GM21723 (cell line): ENCODE data around the gene WDR88.
"Not testable (repeated sequence)": the region's sequence is repeated elsewhere in the genome, so short reads cannot be mapped to it uniquely, and the experiment has no call there.

Experiments
- ATAC-seq: cut with Tn5 transposase; IDR thresholded peaks from one replicate; pipeline ENCODE4 v1.9.1; 2021; ENCODE audit warnings: mild to moderate bottlenecking, moderate library complexity; ENCODE audit not compliant: unreplicated experiment

Gene WDR88

DNA sequence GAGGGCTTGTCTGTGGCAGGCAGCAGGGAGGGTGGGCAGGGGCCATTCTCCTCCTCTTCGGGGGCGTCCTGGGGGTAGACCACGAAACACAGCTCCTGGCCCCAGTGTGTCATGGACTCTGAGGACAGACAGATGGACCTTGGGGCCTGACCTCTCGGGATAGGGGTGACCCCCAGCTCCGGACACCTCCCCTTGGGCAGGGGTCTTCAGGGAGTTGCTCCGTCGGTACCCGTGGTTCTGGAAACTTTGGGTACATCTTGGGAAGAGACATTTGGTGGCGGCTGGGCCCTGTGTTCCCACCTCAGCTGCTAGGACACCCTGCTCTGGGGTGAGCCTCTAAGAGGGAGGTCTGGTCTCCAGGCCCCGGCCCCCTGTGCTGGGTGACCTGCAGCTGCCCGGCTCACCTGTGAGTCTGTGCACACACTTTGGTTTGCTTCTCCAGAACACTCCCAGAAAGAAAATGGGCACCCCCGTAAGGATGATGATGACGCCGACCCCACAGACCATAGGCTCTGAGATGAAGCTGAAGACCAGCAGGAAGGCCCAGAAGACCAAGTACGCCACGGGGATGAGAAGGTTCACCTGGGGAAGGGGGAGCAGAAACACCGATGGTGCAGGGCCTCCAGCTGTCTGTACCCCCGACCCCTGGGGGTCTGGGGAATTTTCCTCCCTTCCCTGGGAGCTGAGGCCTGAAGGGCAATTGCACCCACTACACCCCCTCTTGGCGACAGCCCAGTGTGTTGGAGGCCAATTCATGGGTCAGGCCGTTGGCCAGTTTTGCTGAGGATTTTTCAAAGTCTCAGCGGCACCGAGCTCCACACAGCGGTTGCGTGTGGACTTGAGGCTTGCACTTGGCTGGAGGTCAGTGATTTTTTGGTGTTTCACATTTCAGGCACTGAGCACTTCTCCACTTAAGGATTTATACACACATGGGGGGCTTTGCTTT is 77.3 kb downstream of the WDR88 start:
- no peak for ATAC-seq

- ATAC-seq, result not testable (repeated sequence)
Measured at GRCh38 chr19:33209850-33210230, 77.9 kb downstream of the WDR88 start.

GRCh38 chr19:33210266-33210940 is 78.5 kb downstream of the WDR88 start:
- no peak for ATAC-seq

DNA sequence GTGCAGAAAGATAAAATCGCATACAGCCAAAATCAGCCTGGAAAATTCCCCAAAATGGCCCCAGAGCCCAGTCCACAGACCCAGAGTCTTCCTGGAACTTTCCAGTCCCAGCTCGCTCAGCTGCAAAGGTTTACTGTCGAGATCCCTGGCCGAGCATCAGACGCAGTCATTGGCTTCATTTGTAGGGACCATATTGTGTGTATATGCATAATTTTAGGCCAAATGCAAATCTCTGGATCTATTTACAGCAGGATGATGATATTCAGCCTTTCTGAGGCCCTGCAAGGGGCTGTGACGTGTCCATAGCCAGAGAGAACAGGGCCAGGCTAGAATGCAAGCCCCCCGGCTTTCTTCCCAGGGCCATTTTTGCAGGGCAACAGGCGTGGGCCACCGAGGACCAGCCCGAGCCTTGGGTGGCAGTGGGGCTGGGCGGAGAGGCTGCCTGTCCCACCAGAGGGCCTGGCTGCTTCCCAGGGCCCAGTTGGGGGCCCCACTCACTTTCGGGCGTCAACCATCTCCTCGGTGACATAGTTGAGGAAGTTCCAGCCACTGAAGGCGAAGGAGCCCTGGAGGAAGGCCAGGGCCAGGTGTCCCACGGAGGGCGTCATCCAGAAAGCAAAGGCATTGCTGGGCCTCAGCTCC is 80.0 kb downstream of the WDR88 start:
- no peak for ATAC-seq

DNA sequence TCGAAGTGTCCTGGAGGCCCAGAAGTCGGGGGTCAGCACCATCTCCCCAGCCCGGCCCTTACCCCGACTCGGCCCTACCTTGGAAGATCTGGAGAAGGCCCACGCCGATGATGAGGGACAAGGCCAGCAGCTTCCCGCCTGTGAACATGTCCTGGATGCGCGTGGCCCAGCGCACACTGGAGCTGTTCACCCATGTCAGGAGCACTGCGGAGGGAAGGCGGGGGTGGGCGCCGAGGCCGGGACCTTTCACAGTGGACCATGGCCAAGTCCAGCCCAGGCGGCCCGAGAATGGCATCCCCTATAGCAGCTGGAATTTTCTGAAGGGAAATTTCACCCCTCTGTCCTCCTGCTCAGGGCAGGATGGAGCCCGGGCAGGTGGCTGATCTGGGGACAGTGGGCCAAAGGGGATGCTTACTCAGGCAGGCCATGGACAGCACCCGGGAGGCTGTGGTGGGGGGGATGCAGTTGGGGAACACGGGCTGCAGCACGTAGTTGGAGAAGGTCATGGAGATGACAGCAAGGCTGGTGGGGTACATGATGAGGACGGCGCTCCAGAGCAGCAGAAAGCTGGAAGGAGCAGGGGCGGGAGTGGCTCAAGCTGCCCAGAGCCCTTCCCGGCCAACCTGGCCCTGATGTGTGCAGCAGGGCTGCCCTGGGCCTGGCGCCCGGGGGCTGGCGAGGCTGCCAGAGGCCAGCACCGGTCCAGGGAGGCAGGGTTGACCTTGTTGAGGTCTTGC is 80.7 kb downstream of the WDR88 start:
- no peak for ATAC-seq

GRCh38 chr19:33214596-33214995 is 82.7 kb downstream of the WDR88 start:
- no peak for ATAC-seq

DNA sequence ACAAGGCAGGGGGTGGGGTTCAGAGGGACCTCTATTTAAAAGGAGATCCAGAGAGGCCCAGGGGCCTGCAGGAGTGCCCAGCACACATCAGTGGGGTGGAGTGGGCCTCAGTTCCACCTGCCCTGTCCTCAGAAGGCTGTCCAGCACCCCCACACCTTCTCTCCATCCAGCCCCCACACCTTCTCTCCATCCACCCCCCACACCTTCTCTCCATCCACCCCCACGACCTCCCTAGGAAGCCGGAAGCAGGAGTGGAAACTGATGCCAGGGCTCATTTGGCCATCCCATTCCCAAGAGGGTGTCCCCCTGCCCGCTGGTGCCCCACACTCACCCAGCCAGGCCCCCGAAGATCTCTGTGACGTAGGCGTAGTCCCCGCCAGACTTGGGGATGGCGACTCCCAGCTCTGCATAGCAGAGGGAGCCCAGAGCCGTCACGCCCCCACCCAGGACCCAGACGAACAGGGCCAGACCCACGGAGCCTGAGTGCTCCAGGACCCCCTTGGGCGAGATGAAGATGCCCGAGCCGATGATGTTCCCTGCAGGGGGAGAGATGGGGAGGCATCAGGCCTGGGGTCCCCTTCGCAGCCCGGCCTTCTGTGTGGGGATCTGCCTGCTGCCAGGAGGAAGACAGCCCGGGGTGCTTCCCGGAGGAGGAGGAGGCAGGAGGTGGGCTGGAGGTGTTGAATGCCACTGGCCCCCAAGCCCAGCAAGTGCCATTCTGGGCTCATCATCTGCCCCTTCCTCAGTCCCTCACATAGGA is 83.7 kb downstream of the WDR88 start:
- no peak for ATAC-seq

DNA sequence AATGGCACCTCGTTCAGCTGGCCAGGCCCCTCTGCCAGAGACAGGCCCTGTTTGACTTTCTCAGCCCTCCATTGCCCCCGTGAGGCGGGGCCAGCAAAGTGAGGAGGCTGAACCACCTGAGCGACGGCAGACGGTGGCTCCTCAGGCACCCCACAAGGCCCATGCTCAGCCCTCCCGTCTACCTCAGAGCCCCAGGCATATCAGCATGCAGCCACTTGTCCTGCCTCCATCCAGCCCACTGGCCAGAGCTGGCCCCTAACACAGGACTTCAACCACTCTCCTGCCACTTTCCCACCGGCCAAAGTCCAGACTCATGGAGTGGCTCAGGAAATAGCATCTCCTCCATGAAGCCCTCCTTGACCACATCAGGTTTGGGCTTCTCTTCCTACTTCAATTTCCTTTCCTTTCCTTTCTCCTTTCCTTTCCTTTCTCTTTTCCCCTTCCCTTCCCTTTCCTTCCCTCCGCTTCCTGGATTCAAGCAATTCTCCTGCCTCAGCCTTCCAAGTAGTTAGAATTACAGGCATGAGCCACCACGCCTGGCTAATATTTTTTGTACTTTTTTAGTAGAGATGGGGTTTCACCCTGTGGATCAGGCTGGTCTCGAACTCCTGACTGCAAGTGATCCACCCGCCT is 84.4 kb downstream of the WDR88 start:
- no peak for ATAC-seq

- no peak for ATAC-seq
Measured at GRCh38 chr19:33217881-33218280, 86.0 kb downstream of the WDR88 start.

GRCh38 chr19:33219261-33219815 is 87.4 kb downstream of the WDR88 start:
- no peak for ATAC-seq

- ATAC-seq, result no peak
Measured at GRCh38 chr19:33220115-33220514, 88.2 kb downstream of the WDR88 start.

GRCh38 chr19:33220735-33221134 is 88.8 kb downstream of the WDR88 start:
- no peak for ATAC-seq

GRCh38 chr19:33221638-33222037 is 89.7 kb downstream of the WDR88 start:
- ATAC-seq, result no peak

DNA sequence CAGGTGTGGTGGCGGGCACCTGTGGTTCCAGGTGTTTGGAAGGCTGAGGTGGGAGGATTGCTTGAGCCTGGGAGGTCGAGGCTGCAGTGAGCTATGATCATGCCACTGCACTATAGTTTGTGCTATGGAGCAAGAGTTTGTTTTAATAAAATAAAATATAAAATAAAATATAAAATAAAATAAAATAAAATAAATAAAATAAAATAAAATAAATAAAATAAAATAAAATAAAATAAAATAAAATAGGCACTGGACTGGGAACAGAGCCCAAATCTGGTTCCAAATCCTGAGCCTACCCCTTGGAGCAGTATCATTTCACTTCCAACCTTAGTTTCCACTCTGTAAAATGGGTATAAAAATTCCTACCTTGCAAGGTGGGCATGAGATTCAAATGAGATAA is 90.3 kb downstream of the WDR88 start:
- ATAC-seq, result not testable (repeated sequence)

DNA sequence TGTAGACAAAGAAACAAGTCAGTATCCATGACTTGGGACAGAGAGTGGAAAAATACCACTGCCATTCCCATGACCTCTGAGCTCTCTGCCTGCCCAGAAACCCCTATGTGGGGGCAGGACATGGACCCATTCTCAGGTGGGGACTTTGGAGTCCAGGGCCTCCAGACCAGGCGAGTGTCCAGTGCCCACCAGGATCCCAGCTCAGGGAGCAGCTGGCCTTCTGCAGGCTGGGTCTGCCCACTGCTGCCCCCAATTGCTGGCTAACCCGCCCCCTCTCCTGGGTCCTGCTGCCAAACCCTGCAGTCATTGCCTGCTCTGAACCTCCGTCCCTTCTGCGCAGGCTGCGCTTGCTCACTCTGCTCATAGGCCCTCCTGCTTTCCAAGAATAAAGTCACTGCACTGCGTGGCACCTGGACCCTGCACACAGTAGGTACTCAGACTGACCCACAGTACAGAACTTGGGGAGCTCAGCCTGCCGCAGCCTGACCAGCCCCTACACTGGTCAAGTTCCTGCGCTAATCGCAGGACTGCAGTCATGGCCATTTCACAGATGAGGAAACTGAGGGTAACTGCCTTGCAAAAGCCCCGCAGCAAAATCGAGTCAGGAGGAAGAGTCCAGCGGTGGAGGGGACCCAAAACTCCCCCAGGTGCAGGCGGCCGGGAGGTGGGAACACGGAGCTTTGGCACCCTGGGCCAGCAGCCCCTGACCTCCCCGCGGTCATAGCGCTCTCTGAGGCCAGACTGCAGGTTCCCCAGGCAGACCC is 93.0 kb downstream of the WDR88 start:
- no peak for ATAC-seq
